GM19455 (cell line): ENCODE measurements around the gene SYNDIG1.

Source experiments
- ATAC-seq: cut with Tn5 transposase; IDR thresholded peaks from one replicate; pipeline ENCODE4 v1.9.1; 2021; ENCODE audit not compliant: unreplicated experiment

SYNDIG1 gene

DNA sequence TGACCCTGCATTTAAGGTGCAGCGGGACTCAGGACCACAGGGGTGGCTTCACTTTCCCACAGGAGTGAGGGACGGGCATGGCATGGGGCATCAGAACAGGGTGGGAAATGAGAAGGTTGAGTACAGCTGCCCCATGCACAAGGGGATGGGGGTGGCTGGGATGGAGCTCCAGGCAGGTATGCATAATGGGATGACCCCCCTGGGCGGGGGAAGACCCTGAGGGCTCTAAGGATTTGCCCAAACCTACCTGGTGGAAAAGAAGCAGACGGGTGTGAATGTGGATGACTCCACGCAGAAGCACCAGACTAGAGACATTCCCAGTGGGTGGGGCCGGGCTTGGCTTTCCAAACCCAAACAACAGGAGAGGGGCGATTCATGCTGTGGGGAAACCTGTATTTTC, 200.3 kb downstream of the SYNDIG1 start:
- no peak for ATAC-seq

DNA sequence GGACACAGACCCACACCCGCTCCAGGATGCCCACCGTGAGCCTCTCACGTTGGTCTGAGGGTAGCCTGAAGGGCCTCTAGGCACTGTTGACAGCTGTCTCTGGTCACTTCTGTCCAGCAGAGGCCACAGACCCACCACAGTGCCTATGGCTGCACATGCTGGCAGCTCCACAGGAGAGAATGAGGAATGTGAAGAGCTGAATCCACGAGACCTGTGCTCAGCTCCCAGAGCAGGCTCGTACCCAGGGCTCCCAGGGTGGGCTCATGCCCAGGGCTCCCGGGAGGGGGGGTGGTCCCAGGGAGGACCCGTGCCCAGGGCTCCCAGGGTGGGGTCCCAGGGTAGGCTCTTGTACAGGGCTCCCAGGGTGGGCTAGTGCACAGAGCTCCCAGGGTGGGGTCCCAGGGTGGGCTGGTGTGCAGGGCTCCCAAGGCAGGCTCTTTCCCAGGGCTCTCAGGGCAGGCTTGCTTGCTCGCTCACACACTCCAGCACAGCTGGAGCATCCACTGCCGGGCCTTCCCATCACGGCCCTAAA, 201.0 kb downstream of the SYNDIG1 start:
- ATAC-seq: no peak

DNA sequence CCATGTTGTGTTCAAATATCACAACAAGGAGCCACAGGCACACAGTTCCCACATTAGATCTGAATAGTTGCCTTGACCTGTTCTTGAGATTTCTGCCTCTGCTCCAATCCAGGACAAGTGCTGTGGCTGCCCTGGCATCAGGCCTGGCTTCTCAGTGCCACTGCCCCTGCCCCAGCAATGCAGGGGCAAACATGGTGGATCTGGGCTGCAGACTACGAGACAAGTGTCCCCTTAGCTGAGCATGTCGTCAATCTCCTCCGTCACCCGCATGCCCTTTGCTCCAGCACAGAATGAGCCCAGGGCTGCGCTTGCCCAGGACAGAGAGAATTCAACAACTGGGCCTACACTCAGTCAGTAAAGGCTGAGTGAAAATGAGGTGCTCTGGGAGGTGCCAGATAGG, 201.6 kb downstream of the SYNDIG1 start:
- no peak for ATAC-seq

DNA sequence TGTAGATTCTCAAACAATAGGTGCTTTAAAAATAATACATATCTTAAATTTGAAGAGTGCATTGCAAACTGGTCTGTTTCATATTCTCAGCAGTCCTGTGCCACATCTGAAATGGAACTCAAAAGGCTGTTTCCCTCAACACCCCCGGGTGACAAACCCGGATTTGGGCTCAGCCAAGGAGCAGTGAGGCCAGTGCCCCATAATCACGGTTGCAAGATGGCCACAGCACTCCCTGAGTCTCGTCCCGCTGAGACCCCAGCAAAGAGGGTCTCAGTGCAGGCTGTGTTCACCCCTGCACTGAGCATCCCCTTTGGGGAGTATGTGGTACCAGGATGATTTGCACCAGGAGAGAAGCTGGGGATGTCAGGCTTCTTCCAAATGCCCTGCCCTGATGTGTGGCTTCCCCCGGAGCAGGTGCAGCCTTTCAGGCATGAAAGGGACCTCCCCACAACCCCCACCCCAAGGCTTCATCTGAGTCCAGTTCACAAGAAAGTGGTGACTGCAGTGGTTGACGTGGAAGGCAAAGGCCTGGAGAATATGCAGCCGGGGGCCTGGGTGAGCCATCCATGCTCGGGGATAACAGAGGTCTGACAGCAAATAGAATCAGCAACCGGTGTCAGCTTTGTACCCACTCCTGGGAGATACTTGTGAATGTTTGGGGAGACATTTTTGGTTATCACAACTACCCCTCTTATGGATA, 202.9 kb downstream of the SYNDIG1 start:
- ATAC-seq: no peak

DNA sequence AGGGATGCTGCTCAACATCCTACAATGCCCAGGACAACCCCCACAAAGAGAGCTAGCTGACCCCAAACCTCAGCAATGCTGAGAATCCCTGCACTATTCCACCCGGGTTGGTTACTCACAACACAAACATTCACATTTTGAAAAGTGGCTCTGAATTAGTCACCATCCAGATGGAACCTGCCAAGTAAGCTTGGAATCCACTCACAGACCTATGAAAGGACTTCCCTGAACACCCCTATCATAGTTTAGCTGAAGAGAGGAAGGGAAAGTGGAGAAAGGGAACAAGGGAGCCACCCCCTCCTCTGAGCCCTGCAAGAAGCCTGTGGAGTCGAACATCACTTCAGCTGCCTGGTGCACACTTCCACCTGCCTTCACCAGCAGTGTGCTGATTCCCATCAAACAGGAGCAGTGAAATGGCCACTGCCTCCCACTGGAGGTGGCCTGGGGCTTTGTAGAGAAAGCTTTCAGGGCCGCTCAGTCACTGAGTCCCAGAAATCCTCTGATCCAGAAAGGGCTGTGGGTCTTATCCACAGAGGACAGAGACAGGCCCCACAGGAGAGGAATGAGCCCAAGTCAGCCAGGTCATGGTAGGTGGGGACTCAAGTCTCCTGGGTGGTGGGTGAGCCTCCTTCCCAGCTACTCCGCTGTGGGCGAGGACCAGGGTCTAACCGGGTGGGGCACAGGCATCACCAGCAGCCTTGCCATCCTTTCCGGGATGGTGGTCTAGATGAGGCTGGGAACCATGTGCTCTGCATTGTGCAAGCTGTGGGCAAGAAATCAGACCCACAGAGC, 203.7 kb downstream of the SYNDIG1 start:
- no peak for ATAC-seq

DNA sequence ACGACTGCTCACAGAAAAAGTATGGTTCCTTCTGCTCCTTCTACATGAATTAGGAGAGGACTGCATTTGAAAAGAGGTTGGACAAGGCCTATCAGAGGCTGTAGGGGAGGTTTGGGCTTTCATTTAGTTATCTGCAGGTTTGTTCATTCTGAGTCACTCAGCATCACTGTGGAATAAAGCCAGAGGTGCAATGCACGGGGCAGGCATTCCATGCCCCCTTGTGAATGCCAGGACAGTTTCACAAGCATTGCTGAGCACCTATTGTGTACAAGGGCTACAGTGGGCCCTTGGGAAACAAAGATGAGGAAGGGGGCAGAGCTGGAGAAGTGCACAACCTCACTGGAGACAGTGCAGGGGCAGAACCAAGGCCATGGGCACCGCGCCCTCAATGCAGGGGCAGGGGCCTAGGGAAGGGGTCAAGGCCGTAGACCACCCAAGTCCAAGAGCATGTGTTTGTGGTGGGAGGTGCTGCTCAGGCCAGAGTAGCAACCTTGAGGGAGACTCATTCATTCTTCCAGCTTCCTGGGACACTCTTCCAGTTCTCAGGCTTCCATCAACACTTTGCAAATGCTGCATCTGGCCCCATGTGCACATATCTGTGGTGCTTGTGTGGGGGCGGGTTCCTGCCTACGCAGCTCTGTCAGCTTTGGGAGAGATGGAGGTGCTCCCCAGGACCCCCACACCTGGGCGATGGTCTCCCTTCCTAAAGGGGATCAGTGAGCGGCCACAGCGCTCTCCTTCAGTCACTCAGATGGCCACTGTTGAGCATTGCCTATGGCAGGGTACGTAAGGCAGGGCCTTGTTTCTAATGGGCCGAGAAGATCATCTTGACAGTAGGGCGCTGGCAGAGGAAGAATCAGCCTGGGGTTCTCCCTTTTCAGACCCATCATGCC, 204.5 kb downstream of the SYNDIG1 start:
- ATAC-seq: no peak

DNA sequence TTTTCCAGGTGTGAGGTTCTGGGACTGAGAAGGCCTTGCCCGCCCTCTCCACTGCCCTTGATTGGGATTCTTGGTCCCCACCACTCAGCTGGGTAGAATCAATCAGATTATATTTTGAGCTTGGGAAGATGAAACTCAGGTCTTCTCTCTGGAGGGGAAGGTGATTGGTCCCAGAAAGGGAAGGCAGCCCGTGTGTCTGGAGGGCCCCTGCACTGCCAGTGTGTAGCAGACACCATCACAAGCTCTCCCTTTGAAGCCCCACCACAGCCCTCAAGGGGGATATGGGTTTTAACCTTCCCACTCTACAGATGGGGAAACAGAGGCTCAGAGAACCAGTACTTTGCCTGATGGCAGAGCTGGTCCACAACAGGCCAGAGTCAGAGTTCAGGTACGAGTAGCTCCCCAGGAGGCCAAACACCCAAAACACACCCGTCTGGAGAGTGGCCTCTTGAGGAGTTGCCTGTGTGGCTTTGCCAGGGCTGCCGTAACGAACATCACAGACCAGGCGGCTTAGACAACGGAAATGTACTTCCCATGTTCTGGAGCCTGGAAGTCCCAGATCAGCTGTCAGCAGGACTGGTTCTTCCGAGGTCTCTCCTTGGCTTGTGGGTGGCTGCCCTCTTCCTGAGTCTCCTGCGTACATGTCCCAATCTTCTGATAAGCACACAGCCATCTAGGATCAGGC, 205.6 kb downstream of the SYNDIG1 start:
- ATAC-seq: no peak

DNA sequence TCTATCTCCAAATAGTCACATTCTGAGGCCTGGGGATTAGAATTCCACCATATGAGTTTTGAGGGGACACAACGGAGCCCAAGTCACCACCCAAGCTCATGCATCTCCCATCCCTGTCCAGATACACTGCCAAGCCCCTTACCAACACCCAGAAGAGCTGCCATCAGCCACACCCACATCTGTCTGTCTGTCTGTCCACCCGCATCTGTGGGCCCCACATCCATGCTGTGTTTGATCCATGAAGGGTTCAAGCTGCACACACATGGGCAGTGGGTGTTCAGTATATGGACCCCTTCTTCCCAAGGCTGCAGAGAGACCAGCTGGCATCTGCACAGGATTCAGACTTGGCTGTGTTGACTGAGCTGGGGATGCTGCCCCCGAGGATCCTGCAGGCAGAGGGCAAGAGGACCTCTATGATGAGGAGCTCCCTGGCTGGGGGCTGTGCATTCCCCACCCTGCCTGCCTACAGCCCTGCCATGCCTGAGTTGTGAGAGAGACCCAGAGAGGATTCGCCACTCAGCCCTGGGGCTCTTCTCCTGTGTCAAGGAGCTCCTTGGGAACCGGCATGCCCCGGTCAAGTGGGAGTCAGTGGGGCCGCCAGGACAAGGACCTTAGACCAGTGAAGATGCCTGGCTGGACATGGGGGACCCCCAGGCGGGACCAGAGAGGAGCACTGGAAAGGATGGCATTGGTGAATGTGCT, 206.4 kb downstream of the SYNDIG1 start:
- no peak for ATAC-seq

DNA sequence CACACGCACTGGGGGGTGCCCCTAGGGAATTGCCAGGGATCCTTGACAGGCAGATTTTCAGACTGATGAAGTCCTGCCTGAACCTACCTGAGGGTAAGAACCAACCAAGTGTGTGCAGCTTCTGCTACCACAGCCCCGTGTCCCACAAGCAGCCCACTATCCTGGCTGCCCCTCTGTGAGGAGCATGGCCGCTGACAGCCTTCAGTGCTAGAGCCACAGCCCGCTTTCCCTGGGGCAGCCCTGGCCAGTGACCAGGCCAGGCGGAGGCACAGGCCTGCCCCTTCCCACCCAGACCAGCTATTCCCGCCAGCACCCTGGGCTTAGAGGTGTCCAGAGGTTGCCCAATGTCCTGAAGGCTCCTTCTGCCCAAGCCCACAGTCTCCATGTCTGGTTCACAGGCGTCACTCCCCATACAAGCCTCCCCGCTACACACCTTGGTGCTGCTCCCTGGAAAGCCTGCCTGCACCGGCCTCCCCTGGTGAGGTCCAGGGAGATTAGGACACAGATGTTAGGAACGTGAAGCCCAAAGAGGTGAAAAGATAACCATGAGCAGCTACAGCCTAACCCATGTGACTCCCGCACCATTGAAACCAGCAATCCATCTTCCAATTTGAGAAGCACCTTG, 207.0 kb downstream of the SYNDIG1 start:
- no peak for ATAC-seq

DNA sequence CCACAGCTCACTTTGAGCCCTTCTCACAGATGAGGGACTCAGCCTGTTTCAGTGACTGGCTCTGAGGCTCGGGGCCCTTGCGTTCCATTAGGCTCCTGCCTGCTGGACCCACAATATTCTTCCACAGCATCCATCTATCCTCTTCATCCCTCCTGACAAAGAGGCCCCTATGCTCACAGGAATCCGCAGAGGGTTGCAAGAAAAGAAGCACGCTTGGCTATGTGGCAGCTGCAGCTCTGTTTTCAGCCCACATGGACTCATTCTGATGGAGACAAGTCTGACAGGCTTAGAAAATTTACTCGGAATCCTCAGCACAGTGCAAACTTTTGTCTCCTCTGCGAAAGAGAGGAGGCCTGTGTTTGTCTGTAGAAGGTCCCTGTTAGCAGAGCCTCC, 207.5 kb downstream of the SYNDIG1 start:
- no peak for ATAC-seq

DNA sequence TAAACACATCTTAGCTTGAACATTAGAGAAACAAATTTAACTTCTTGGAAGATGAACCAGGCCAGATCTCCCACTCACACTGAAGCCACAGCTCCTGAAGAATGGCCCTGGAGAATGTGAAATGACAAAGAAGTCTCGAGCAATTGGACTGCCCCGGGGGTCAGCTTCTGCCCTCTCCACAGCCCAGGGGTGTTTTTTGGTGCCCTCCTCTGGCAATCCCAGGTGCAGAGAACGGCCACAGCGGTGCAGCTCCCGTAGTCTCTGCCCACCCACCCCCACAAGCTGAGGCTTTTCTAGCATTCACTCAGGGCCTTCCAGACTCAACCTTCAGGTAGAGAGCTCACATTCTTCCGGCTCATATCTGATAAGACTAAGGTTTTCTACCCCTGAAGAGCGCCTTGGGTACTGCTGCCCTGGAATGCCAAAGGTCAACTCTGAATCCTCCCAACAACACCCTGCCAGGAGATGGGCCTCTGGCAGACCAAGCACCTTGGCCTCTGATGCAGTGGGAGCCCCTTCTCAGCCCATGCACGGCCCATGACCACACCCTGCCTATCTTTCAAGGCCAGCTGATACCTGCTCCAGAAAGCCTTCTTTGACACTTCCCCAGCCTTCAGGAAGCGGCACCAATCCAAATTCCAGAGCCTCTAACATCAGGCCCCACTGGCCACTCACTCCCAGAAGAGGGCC, 208.3 kb downstream of the SYNDIG1 start:
- no peak for ATAC-seq

DNA sequence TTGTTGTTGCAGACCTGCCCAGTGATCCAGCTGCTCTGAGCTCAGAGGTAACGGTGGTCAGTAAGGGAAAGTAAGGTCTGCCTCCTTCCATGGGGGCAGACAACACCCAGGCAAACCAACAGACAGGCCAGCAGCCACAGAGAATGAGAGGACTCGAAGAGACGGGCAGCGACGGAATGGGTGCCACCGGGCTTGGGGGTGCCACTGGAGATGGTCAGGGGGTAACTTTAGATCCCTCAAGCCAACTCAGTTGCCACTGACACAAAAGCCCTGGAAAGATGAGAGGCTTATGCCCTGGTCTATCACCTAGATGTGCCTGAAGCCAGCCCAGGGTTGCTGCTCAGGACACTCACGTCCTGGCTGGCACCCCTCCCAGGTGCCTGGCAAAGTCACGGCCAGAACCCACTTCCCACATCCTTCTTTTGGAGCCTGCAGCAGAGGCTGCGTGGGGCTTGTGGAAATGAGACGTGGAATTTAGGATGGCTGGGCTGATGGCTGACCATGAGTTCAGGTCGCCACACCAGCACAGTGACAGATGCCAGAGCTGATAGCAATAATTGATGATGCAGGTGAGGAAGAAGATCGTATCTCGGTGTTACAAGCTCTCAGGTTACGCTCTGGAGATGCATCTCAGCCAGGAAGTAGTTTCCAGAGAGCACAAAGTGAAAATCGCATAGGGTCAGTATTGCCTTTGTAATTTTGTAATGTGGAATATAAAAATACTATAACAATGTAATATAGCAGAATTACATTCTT, 209.1 kb downstream of the SYNDIG1 start:
- ATAC-seq: no peak

DNA sequence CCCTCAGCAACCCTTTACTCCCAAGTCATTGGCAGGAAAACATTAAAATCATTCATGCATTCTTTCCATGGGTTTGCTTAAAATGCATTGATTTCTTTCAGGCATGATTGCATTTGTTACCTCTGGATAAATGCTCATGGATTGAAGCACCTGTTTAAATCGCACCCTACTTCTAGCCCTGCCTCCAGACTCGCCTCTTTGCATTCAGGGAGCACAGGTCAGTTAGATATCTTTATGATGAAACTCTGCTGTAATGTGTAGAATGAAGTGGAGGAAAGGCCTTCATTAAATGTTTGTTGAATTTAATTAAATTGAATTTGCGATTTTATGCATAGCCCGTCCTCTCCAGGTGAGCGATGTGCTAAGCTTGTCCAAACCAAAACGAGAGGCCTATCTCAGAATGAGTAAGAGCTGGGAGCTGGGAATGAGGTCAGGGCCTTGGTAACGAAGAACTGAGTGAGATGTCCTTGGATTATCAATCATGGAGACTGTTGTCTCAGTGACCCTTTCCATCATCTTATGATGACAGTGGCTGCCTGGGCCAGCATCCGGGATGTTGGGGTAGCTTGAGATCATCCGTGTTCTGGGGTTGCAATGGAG, 210.1 kb downstream of the SYNDIG1 start:
- no peak for ATAC-seq

DNA sequence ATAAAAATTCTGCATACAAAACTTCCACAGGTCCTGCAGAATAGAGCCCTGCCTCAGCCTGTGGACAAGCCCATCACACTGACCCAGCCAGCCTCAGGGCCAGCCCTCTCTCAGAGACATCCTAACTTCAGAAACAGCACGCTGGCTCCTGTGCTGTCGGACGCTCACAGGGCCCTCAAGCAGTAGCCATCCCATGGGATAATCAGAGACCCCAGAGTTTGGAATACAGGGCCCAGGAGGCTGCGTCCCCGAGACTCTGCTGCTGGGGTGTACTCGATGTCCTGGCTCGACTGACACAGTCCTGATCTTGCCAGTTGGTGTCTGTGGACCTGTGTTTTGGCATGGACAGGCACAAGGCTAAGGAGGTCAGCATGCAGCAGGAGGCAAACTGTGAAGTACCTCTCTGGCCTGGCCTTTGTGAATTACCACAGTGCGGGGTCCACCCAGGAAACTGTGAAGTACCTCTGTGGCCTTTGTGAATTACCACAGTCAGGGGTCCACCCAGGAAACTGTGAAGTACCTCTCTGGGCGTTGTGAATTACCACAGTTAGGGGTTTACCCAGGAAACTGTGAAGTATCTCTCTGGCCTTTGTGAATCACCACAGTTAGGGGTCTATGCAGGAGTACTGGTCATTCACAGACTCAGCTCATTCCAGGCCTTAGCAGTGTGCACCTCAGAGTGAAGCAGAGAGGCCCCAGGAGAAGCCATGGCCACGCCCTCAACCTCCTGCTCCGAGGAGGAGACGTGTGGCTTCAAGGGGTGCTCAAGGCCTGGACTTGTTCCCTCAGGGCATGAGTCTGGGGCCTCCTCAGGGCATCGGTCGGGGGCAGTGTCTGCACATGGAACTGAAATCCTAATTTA, 212.4 kb downstream of the SYNDIG1 start:
- no peak for ATAC-seq

DNA sequence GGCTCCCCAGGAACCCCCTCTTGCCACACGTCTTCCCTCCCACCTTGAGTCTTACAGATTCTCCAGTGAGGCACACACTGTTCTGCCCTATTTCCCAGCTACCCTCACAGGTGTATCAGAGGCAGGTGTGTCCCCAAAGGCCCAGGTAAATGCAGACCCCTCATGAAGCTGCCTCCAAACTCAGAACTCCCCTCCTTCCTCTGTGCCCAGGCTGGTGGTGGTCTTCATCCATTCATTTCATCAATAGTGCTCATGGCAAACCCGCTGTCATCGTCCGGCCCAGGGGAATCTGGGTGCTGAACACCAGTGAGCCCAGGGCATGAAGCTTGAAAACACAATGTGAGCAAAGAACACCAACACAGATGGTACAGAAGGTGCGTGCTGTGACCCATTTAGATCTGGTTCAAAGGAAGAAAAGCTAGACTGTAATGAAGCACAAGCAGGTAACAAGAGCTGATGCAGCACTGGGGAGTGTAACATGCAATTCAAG, 213.1 kb downstream of the SYNDIG1 start:
- no peak for ATAC-seq

DNA sequence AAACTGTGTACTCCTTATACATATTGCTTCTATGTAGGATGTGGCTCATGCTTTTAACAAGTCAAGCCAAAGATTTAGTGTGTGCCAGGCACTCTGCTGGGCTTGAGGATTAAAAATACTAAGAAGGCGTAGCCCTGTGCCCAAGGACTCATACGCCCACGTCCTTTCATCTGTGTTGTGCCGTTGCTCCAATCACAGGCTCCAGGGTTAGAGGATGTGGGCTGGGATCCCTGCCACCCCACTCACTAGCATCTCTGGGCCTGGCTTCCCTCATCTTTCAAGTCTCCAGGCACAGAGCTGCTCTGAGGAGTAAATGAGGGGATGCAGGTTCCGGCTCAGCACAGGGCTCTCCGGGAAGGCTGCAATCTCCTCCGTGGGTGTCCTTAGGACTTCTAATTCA, 214.2 kb downstream of the SYNDIG1 start:
- ATAC-seq: no peak

DNA sequence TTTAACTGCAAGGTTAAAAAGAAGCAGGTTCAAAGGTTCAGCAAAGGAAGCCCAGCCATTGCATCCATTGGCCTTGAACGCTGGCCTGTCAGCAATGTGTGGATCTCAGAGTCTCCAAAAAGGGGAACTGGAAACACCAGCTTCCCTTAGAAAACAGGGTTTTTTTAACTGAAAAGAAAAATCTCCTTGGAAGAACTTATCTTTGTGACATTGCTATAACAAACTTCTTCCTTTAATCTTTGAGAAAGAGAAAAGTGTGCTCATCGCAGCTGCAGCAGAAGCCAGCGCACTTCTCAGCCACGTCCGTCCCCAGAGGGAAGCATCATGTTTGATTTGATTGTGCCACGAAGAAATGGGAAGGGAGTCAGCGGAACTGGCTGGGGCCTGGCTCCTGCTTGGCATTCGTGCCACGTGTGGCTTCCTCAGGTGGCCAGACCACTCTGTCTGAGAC, 215.0 kb downstream of the SYNDIG1 start:
- no peak for ATAC-seq
